GM21723 (cell line): ENCODE measurements around the gene IL1RAPL2.
A peak's percentile ranks its signal among the peaks of the same experiment; 100 is the strongest.
"Not testable (repeated sequence)": the region's sequence is repeated elsewhere in the genome, so short reads cannot be mapped to it uniquely, and the experiment has no call there.

Experiments used
- ATAC-seq: cut with Tn5 transposase; IDR thresholded peaks from one replicate; pipeline ENCODE4 v1.9.1; 2021; ENCODE audit warnings: mild to moderate bottlenecking, moderate library complexity; ENCODE audit not compliant: unreplicated experiment

IL1RAPL2 gene

DNA sequence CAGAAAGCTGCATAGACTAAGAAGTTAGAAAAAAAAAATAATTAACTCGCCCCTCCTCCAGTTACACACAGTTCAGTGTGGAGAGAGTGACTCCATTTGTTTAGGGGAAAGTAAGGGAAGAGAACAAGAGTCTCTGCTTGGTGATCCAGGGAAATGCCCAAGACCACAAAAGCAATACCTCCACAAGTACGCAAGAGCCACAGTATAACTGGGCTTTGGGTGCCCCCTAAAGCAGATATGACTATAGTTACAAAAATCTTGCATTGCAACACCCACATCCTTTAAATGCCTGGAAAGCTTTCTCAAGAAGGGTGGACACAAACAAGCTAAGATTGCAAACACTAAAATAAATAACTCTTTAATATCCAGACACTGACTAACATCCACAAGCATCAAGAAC, 1092.1 kb downstream of the IL1RAPL2 start:
- no peak for ATAC-seq

DNA sequence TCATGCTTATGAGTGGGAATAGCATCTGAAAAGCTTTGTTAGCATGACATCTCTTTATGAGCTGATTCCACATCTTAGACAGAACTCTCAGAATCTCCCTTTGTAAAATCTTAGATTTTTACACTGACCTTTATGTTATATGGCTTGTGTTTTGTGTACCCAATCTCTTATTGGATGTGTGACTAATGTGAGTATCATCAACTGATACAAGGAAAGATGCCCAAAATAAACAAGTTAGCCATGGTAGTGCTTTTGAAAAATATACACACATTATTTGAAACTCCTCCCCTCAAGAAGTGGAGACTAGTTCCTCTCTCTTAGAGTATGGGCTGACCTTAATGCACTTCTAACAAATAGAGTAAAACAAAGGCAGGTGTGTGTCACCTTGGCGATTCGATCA, 1096.2 kb downstream of the IL1RAPL2 start:
- ATAC-seq = no peak

DNA sequence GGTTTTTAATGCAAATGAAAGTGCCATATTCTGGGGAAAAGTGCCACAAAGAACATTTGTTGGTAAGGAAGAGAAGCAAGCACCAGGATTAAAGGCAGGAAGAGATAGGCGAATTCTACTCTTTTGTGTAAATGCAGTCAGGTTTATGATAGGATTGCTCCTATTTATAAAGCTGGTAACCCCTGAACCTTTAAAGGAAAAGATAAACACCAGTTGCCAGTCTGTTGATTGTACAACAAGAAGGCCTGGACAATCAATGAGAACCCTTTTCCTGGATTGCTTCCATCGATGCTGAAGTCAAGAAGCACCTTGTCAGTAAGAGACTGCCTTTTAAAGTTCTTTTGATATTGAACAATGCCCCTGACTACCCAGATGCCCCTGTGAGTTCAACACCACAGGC, 1098.2 kb downstream of the IL1RAPL2 start:
- no peak for ATAC-seq

DNA sequence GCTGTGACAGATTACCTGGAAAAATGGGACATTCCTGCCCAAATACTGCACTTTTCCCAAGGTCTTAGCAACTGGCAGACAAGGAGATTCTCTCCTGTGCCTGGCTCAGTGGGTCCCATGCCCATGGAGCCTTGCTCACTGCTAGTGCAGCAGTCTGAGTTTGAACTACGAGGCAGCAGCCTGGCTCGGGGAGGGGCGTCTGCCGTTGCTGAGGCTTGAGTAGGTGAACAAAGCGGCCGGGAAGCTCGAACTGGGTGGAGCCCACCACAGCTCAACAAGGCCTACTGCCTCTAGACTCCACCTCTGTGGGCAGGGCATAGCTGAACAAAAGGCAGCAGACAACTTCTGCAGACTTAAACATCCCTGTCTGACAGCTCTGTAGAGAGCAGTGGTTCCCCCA, 1118.3 kb downstream of the IL1RAPL2 start:
- ATAC-seq = not testable (repeated sequence)

DNA sequence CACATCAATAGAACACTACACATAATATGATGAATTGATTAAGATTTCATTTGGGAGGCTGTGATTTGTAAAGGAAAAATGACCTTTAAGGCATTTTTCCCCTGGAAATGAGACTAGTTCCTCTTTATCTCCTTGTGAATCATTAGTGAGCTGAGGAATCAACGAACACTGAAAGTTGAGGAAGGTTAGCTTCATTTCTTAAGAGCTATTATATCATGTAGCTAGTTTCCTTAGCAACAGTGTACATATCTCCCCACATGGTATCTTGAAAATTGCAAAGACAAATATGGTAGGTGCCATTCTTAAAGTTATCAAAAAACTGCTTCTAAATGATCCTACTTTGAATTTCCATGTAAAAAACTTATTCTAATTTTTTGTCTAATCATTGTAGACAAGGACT, 1128.8 kb downstream of the IL1RAPL2 start:
- ATAC-seq = no peak

DNA sequence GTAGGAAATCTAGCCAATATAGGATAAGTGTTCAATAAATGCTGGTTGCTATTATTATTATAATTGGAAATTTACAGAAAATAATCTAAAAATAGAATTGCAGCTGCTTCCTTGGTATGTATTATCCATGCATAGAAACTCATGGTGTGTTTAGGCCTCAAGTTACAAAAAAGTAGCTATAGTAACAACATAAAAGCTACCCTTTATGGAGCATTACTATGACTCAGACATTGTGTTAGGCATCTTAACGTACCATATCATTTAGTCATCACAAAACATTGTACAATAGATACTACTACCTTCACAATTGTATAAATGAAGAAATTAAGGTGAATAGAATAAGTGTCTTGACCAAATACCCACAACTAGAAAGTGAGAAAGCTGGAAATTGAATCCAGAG, 1129.5 kb downstream of the IL1RAPL2 start:
- no peak for ATAC-seq

DNA sequence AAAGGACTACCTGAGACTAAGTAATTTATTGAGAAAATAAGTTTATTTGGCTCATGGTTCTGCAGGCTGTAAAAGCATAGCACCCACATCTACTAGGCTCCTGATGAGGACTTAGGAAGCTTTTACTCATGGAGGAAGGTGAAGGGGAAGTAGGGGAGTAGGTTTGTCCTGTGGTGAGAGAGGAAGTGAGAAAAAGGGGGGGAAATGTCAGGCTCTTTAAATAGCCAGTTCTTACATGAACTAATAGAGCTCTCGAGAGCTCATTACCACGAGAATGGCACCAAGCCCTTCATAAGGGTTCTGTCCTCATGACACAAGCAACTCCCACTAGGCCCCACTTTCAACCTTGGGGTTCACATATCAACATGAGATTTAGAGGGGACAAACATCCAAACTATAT, 1130.9 kb downstream of the IL1RAPL2 start:
- no peak for ATAC-seq

DNA sequence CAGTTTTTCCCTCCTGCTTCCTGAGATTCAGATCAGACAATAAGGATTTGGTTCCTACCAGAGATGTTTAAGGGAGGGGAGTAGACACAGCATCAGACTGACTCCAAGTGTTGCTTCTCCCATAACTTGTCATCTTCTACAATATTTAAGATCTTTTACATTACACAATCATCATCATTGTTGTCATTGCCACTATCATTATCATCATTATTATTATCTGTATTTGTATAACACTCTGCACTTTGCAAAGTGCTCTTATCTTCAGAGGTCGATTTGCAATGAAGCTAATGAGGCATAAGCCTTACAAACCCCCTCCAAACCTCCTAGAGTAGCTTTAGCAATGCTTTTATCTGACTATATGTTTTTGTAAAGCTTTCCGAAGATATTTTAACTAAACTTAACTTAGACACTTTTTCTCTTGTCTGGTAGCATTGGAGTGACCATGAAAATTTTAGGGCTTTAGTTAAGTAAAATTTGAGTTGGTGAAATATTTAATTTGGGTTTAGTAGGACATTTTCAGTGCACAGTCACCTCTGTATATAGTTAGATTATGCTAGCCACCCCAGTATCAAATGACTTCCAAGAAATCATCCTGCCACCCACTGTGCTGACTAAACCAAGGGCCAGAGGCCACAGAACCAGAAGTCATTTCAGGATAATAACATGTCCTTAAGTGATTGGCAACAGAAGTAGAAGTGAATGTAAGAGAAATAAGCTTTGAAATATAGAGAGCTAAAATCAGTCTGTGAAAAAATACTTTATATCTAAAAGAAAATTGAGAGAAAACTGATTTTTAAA, 1132.2 kb downstream of the IL1RAPL2 start:
- ATAC-seq = no peak

DNA sequence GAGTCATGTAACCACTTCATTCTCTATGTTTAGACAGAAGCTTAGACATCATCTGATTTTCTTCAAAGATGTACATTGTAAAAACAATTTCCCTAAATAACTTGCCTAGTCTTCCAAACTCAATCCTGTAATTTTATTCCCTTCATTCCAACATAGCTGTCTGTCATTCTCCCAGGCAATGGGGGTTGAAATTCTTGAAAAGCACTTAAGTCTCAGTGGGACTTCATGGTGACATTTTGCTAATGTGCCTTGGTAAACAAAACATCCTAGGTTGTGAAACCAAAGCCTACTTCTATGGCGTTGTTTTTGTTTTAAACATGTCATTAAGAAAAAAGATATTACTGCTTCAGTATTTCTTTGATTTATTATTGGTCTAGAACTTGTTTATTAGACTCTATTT, 1134.3 kb downstream of the IL1RAPL2 start:
- ATAC-seq = no peak

DNA sequence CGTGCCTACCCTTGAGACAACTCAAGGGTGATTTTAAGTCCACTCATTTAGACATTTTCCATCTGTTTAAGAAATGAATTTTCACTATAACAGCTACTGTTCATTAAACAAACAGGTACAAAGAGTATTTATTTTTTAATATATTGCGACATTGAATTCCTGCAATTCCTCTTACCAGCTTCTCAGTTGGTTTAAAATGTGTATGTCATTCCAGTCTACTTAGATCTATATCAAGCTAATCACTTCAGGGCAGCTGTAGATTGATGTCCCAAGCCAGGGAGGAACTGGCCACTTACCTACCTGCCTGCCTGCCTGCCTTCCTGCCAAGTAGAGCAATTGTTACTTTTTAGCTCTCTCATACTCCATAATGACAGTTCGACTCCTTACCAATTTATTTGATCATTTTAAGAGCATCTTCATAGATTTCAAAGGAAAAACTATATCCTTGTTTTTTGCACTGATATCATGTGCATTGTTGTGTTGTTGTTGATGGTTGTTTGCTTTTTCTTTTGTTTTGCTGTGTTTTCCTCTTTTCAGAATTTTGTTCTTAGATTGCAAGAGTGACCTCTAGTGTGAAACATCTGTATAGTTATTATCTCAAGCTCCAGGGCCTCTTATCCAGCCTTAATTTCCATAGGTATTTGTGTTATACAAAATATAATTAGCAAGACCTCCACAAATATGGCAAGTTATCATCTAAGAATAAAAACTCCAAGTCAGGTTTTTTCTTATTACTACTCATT, 1135.5 kb downstream of the IL1RAPL2 start:
- ATAC-seq = no peak

DNA sequence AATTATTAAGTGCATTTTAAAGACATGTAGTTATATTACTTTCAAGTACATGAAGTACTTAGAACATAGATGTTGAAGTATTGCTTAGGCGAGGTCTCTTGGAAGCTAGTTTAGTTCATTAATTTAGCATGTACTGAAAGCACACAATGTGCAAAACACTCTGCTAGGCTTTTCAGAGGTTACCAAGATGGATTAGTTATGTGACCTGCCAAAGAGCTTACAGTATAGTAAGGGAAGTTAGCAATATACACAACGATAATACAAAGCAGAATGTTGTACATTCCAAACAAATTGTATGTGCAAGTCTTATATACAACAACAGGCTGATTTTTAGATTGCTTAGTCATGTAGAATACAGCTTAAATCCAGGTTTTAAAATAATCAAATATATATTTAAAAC, 1137.9 kb downstream of the IL1RAPL2 start:
- no peak for ATAC-seq

DNA sequence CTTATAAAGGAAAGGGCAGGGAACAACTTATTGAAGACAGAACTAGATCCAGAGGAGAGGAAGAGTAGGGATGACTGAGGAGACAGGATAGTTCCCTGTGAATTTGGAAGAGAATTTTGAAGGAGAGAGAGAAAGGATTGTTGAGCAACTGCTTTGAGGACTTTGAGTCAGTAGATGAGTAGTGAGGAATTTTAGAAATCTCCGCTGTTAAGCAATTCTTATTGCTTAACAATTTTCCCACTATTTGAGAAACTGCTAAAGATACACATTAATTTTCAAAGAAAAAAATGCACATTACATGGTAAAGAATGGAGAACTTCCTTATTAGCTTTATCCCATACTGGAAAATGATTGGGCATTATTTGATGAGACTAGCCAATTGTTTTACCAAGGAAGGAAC, 1140.0 kb downstream of the IL1RAPL2 start:
- no peak for ATAC-seq

DNA sequence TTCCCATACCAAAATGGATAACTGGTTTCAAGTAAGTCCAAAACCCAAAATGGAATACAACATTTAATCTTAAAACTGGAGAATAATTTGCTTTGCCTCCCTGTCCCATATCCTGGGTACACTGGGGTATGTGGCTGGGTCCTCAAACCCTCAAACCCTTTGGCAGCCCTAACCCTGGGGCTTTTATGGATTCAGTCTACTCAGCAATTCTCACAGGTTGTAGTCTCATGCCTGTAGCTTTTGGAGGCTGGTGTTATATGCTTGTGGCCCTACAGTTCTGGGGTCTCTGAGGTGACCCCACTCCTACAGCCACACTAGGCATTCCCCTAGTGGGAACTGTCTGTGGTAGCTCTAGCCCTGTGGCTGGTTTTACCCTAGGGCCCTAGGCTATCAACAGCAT, 1145.8 kb downstream of the IL1RAPL2 start:
- no peak for ATAC-seq

DNA sequence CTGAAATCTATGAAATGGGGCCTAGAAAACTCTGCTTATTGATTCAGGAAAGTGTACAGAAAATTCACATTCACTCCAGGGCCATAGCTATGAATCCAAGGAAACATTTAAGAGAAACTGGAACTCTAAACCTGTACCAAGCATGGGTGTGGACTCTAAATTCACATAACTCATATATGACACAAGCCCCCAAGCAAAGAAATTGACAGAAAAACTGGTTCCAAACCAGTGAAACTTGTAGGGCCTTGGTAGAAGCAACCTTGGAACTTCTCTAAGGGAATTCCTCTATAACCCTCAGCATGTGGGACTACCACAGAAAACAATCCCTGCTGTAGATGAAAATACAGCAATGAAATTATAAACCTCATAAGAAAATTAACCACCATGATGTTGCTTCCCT, 1149.7 kb downstream of the IL1RAPL2 start:
- ATAC-seq = no peak

DNA sequence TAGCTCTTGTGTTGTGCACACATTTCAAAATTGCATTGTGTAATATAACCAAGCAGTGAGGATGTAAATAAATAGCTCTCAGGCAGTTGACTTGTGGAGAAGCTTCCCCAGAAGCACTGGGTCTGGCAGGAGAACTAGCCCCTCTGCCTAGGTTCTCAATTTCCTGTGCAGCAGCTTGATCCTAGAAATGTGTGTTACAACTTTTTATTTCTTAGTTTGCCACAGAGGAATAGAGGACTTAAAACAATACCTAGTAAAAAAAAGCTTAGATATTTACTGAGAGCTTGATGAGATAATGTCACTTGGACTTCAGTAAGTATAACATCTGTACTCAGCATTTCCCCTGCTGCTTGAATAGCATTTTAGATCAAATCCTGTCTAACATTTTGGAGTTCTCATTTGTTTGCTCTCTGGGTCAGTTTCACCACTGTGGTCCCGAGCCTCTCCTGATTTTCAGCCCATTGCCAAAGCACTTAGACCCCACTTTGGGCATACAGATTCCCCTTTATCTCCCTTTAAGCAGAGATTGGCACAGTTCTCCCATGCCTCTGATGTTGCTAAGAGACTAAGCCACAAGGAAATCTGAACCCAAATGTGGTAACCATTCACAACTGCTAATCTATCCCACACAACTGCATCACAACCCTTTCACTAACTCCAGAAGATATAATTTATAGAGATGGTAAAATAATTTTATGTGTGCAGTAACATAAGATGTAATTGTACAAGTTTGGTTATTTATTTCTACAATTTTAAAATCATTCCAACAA, 1158.2 kb downstream of the IL1RAPL2 start:
- no peak for ATAC-seq

DNA sequence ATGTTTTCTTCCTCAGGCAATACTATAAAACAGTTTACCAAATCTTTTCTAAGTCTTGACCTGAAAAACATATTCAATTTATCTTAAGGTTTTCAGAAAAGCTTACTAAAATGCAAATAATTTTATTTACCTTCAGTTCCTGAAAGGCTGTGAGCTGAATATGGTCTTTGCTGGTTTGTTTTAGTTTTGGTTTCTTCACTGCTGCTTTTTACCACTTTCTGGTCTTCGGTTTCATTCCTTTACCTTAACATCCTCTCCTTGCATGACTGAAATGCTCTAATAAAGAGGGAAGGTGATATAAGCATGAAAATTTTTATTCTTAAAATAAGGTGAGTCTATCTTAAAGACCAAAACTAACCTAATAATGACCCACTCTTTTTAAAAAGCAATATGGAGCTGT, 1159.2 kb downstream of the IL1RAPL2 start:
- ATAC-seq = peak; percentile 69

DNA sequence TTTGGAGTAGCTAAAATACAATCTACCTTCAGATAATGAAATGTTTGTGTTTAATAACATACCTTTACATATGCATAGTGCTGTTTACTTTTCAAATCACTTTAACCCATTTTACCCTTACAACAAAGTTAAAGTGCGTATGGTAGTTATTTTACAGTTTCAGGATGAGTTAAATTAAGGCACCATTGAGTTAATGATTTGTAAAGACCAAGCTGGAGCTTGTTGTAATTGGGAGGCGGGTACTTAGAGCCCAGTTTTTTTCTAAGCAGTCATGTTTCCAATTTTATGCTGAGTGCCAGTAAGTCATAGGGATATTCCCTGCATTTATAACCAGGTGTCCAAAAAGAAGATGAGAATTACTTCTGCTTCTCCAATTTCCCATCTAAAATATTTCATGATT, 1172.2 kb downstream of the IL1RAPL2 start:
- no peak for ATAC-seq

DNA sequence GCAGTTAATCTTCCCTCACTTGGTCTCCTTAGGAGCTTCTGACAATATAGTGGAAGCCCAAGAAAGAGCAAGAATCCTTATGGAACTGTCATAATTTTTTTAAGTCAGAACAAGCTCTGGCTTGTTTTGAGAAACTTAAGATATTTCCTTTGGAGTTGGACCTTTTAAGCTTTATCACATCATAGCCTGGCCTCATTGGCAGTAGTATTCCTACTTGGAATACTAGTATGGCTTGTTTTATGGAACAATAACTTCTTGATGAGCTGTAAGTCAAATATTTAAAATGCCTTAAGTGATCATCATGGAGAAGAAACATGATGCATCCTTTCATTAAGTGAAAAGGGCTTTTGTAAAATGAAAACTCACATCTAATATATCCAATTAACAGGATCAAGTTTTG, 1178.3 kb downstream of the IL1RAPL2 start:
- ATAC-seq = no peak

DNA sequence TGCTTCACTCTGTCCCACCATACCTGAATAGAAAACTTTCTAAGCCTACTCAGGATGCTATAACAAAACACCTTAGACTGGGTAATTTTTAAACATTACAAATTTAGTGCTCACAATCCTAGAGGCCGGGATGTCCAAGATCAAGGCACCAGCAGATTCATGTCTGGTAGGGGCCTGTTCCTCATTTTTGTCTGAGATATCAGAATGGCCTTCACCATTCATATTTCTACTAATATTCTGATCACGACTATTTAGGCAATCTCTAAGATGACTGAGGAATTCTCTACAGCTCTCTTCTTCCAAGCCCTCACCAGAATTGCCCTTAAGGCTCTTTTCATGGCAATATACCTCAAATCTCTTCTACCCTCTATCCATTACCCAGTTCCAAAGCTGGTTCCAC, 1178.9 kb downstream of the IL1RAPL2 start:
- no peak for ATAC-seq

DNA sequence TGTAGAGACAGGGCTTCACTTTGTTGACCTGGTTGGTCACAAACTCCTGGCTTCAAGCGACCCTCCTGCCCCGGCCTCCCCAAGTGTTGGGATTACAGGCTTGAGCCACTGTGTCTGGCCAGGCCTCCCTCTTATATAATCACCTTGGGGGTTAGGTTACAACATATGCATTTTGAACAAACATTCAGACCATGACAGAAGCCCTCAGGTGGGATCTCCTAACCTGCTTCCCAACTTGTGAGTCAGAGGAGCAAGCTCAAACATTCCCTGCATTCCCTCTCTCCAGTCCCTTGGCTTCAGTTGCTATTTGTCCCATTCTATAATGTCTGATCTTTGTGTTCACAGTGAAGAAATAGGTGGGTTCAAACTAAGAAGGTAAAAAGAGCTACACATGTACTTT, 1179.9 kb downstream of the IL1RAPL2 start:
- no peak for ATAC-seq

DNA sequence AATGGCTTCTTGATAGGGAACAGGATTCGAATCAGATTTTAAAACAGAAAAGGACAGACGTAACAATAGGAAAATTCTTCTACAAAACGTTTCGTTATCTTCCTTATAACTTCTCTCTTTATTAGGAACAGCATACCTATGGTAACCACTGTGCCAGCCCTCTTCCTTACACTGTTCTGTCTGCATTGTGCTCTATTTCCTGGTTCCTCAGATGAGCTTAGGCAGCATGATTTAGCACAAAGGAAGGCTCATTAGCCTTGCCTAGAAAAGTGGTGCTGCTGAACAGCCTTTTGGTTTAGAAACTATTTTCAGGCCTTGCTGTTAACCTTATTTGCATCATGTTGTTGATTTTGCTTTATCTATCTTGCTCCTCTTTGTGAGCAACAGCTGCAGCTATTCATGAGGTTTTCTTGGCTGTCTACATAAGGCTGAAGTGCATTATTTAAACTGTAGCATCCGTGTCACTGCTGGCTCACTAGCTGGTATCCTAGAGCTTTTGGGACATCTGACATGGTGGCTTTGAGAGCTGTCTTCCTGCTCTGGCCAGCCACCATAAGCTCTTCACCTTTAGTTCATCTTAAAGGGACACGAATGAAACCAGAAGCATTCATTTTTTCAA, 1186.4 kb downstream of the IL1RAPL2 start:
- no peak for ATAC-seq
